ENCODE data around the gene BACE2. TPM values are rescaled to one million over a fixed set of nuclear protein-coding genes. Genes with fewer than 3 reads are reported as not detected.

Gene BACE2
- total RNA-seq, 4 donors from 2014 or later, result 59.0 to 89.1 (median 68.1) TPM

- Histone ChIP-seq H3K9me3 (no peaks in the 10 kb centered on the region), H3K27me3 (no peaks in the 10 kb centered on the region), H3K4me1 (peaks cover 0 to 10% of the 10 kb centered on the region in 2 donors), H3K36me3 (no peaks in the 10 kb centered on the region), H3K4me3 (replicated peaks in 1 of 3) (no peak overlapping the region), H3K27ac (no peak overlapping the region)
- DNase-seq, result no peak
- intact Hi-C loops (cut with DNase I), result no loop called here
- WGBS, 2 donors, result 67 to 77% methylated on average over 4 of the region's 4 CpGs
- TF ChIP-seq POLR2A (IDR thresholded peaks at IDR 0.05) (no peak), CTCF (IDR thresholded peaks at IDR 0.05) (no peak)
These were observed 109.9 kb downstream of the BACE2 start for GRCh38 chr21:41277846-41278245.

- Histone ChIP-seq H3K4me1 (peaks cover 0 to 10% of the 10 kb centered on the region in 2 donors), H3K27me3 (no peaks in the 10 kb centered on the region), H3K27ac (no peak overlapping the region), H3K4me3 (replicated peaks in 1 of 3) (no peak overlapping the region), H3K36me3 (no peaks in the 10 kb centered on the region), H3K9me3 (no peaks in the 10 kb centered on the region)
- intact Hi-C loops (cut with DNase I), result loop anchor here (5.0 to 10.0 kb wide), 2 partner anchors 182 to 544 kb away; no protein-coding TSS in a partner anchor
- 70 to 84% methylated on average over 18 of the region's 18 CpGs for WGBS, 2 donors
- TF ChIP-seq CTCF (IDR thresholded peaks at IDR 0.05), result no peak
- no peak for TF ChIP-seq POLR2A (IDR thresholded peaks at IDR 0.05)
- DNase-seq, result no peak
These were observed 112.4 kb downstream of the BACE2 start for GRCh38 chr21:41280115-41280919.

GRCh38 chr21:41282412-41282811 is 114.5 kb downstream of the BACE2 start:
- no peaks in the 10 kb centered on the region for H3K36me3 ChIP-seq
- no peaks in the 10 kb centered on the region for H3K27me3 ChIP-seq
- H3K9me3 ChIP-seq, result no peaks in the 10 kb centered on the region
- no peak overlapping the region for H3K4me3 ChIP-seq (replicated peaks in 1 of 3)
- intact Hi-C loops (cut with DNase I), result loop anchor here (5.0 to 10.0 kb wide), 2 partner anchors 180 to 542 kb away; no protein-coding TSS in a partner anchor
- H3K27ac ChIP-seq, result no peak overlapping the region
- TF ChIP-seq POLR2A (IDR thresholded peaks at IDR 0.05), result no peak
- TF ChIP-seq CTCF (IDR thresholded peaks at IDR 0.05), result no peak
- peaks cover 0 to 10% of the 10 kb centered on the region in 2 donors for H3K4me1 ChIP-seq
- DNase-seq, result no peak
- WGBS, 2 donors, result 50 to 54% methylated on average over 3 of the region's 3 CpGs

- Histone ChIP-seq H3K4me1 (peaks cover 0 to 4% of the 10 kb centered on the region in 2 donors), H3K27me3 (no peaks in the 10 kb centered on the region), H3K4me3 (replicated peaks in 1 of 3) (no peak overlapping the region), H3K9me3 (no peaks in the 10 kb centered on the region), H3K36me3 (no peaks in the 10 kb centered on the region), H3K27ac (no peak overlapping the region)
- 17 to 20% methylated on average over 8 of the region's 8 CpGs for WGBS, 2 donors
- TF ChIP-seq CTCF (IDR thresholded peaks at IDR 0.05) (peak; percentile 21 to 88 (median 78)), POLR2A (IDR thresholded peaks at IDR 0.05) (no peak)
- DNase-seq, result peak; percentile 42 to 48
- intact Hi-C loops (cut with DNase I), result loop anchor here (5.0 to 10.0 kb wide), 2 partner anchors 179 to 541 kb away; no protein-coding TSS in a partner anchor
These were observed 115.4 kb downstream of the BACE2 start for GRCh38 chr21:41283211-41283818.

GRCh38 chr21:41289431-41289830 is 121.5 kb downstream of the BACE2 start:
- intact Hi-C loops (cut with DNase I), result loop anchor here (10.0 kb wide), 1 partner anchor 535 kb away; no protein-coding TSS in a partner anchor

More at GRCh38 chr21:41289431-41289830, 121.5 kb downstream of the BACE2 start:
- no peaks in the 10 kb centered on the region for H3K4me1 ChIP-seq
- H3K9me3 ChIP-seq, result no peaks in the 10 kb centered on the region
- peak; percentile 25 to 41 for DNase-seq
- no peak overlapping the region for H3K27ac ChIP-seq
- H3K36me3 ChIP-seq, result no peaks in the 10 kb centered on the region
- no peaks in the 10 kb centered on the region for H3K27me3 ChIP-seq
- WGBS, 2 donors, result 72 to 76% methylated on average over 8 to 13 of the region's 13 CpGs
- H3K4me3 ChIP-seq (replicated peaks in 1 of 3), result no peak overlapping the region
- TF ChIP-seq POLR2A (IDR thresholded peaks at IDR 0.05) (no peak), CTCF (IDR thresholded peaks at IDR 0.05) (peak in 1 of 6 experiments; percentile 13)

Data from thyroid gland (tissue), 4 donors.